GM21576 (cell line): Measurements from ENCODE around the gene HMGN4.
"Not testable (repeated sequence)": the region's sequence is repeated elsewhere in the genome, so short reads cannot be mapped to it uniquely, and the experiment has no call there.

Source experiments
- ATAC-seq: cut with Tn5 transposase; IDR thresholded peaks from one replicate; pipeline ENCODE4 v1.9.1; 2021; ENCODE audit warnings: mild to moderate bottlenecking, moderate library complexity; ENCODE audit not compliant: unreplicated experiment

HMGN4 gene

GRCh38 chr6:26537846-26538571 lies at the start of gene HMGN4:
HMGN4 (plus strand) TSS chr6:26538366; CDS start chr6:26545207, 6,841 bp downstream.
- peak; percentile 43 for ATAC-seq

- no peak for ATAC-seq
Observed at GRCh38 chr6:26489996-26490964, 47.9 kb upstream of the HMGN4 start.

GRCh38 chr6:26491604-26492003 lies 46.6 kb upstream of the HMGN4 start:
- ATAC-seq: no peak

- ATAC-seq: no peak
Observed at GRCh38 chr6:26493258-26493657, 44.9 kb upstream of the HMGN4 start.

- ATAC-seq: no peak
Observed at GRCh38 chr6:26494117-26494516, 44.0 kb upstream of the HMGN4 start.

- ATAC-seq: no peak
Observed at GRCh38 chr6:26495281-26495680, 42.9 kb upstream of the HMGN4 start.

- ATAC-seq: no peak
Observed at GRCh38 chr6:26497610-26498009, 40.6 kb upstream of the HMGN4 start.

- ATAC-seq: no peak
Observed at GRCh38 chr6:26500102-26500501, 38.1 kb upstream of the HMGN4 start, which contains the start of gene BTN1A1. BTN1A1 (plus strand) TSS chr6:26500303; CDS start chr6:26501287, 984 bp downstream.

GRCh38 chr6:26501482-26501986 lies 36.6 kb upstream of the HMGN4 start:
- ATAC-seq: peak; percentile 39

- ATAC-seq: peak; percentile 62
Observed at GRCh38 chr6:26502165-26502564, 36.0 kb upstream of the HMGN4 start.

- ATAC-seq: no peak
Observed at GRCh38 chr6:26502626-26503025, 35.5 kb upstream of the HMGN4 start.

- no peak for ATAC-seq
Observed at GRCh38 chr6:26507658-26508057, 30.5 kb upstream of the HMGN4 start.

- ATAC-seq: not testable (repeated sequence)
Observed at GRCh38 chr6:26511033-26511432, 27.1 kb upstream of the HMGN4 start.

GRCh38 chr6:26514984-26515383 lies 23.2 kb upstream of the HMGN4 start:
- ATAC-seq: no peak

- no peak for ATAC-seq
Observed at GRCh38 chr6:26516481-26517427, 21.4 kb upstream of the HMGN4 start.

- ATAC-seq: no peak
Observed at GRCh38 chr6:26519359-26519758, 18.8 kb upstream of the HMGN4 start.

GRCh38 chr6:26520237-26520849 lies 17.8 kb upstream of the HMGN4 start:
- peak; percentile 33 for ATAC-seq

GRCh38 chr6:26520850-26521599 lies 17.1 kb upstream of the HMGN4 start:
- ATAC-seq: peak; percentile 45
